Embryonic facial prominence (tissue), 1 donor: ENCODE results near the gene GLTP.
A peak's percentile ranks its signal among the peaks of the same experiment; 100 is the strongest.
"Not testable (repeated sequence)": the region's sequence is repeated elsewhere in the genome, so short reads cannot be mapped to it uniquely, and the experiment has no call there.

Experiments
- DNase-seq: peaks from one replicate; pipeline ENCODE4 v3.0.0-alpha.2; 2016; ENCODE audit errors: extremely low spot score

GLTP gene

GRCh38 chr12:109878247-109878625 is 2.1 kb downstream of the GLTP start:
- DNase-seq: no peak

DNA sequence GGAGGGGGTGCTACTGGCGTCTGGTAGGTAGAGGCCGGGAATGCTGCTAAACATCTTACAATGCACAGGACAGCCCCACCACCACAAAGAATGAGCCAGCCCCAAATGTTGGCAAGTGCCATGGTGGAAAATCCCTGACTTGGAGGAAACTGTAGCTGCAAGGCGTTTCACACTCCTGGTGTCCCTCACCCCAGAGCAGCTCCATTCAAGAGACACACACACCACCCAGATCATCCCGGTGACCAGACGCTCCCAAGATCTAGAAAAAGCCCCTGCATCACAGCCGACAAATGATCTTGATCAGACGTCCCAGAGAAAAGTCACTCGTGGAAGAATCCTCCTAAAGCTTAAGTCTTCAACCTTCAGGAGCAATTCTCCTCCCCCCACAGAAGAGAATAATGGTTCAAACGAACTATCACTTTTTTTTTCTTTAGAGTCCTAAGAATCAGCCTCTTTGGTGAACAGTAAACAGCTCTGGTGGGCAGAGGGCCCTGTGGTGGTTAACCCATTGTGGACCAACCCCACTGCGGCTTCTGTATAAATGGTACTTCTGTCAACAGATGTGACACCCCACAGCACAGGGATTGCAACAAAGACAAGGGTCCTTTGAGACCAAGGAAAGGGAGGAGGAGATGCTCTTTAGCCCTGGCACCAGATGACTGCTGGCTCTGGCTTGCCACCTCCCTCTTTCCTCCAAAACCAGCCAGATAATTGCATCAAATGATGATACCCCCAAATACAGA is 2.7 kb downstream of the GLTP start:
- DNase-seq: no peak

DNA sequence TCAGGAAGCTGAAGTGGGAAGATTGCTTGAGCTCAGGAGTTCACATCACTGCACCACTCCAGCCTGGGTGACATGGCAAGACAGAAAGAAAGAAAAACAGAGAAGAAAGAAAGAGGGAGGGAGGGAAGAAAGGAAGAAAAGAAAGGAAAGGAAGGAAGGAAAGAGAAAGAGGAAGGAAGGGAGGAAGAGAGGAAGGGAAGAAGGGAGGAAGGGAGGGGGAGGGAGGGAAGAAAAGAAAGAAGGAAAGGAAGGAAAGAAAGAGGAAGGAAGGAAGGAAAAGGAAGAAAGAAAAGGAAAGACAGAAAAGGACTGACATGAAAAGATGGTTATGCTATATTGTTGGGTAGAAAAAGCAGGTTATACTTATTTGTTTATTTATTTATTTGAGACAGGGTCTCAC is 3.9 kb downstream of the GLTP start:
- no peak for DNase-seq

DNA sequence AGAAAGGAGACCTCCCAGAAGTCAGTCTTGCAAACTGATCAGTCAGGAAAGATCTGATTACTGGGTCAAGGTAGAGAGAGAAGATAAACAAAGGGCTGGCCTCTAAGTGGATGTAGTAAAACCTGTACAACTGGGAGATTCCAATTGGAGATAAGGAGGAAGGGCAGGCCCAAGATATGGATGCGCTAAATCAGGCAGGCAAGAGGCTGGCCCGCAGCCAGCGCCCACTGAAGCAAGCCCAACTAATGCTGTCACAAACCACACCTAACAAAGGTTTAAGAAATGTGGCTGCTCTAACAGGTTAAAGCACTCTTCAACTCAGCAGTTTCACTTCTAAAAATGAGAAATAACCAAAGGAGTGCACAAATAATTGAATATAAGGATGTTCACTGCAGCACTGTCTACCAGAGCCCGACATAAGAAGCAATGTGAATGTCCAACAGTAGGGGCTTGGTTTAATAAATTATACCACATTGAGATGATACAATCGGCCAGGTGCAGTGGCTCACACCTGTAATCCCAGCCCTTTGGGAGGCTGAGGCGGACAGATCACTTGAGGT is 4.7 kb downstream of the GLTP start:
- DNase-seq: no peak

DNA sequence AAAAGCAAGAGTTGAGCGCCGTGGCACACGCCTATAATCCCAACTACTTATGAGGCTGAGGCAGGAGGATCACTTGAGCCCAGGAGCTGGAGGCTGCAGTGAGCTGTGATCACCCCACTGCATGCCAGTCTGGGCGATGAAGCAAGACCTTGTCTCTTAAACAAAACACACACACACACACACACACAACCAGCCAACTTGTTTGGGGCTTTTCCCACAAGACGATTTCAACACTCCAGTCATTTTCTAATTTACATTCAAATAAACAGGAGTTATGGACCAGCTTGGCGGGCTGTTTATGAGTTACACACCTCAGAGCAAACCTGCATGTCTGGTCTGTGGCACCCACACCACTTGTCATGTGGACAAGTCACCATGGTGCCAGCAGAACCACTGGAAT is 6.7 kb downstream of the GLTP start:
- no peak for DNase-seq

DNA sequence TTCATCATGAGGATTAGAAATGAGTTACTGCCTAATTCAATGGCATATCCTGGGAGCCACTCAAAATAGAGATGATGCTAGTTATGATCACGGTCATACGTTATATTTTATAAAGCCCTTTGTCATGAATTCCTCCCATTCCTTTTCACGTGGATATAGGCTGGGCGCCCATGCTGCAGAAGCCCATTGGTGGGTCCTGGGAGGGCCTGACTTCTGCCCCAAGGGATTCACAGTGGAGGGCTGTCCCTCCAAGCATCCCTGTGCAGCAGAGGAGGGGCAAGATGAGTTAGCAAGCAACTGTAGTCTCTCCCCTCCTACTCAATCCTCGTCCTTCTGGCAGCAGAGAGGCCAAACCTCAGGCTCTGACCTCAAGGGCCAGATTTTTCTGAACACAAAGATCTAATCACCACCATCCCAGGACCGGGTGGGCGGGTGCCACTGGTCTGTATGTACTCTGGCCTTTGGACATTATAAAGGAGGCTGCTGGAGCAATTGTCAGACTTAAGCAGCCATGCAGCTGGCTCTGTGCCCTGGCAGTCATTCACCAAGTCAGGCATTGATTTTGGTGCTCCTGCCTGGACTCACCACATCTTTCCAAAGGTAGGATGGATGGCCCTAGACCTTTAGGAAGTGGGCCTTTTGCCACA is 8.6 kb downstream of the GLTP start:
- DNase-seq: no peak

DNA sequence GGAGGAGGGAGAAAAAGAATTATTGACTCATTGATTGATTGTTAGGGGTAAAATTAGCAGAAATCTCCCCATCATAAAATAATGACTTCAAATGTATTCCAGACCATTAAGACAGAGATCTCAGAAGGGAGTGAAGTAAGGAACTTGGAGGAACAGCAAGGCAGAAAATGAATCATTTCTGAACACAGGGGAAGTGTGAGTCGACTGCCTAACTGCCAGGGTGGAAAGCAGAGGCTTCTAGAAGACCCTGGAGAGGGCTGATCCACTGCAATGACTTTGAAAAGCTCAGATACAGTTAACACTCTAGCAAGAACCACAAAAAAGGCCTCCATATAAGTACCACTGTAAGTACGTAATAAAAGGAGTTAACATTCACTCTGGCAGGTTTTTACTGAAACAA is 9.7 kb downstream of the GLTP start:
- DNase-seq: no peak

DNA sequence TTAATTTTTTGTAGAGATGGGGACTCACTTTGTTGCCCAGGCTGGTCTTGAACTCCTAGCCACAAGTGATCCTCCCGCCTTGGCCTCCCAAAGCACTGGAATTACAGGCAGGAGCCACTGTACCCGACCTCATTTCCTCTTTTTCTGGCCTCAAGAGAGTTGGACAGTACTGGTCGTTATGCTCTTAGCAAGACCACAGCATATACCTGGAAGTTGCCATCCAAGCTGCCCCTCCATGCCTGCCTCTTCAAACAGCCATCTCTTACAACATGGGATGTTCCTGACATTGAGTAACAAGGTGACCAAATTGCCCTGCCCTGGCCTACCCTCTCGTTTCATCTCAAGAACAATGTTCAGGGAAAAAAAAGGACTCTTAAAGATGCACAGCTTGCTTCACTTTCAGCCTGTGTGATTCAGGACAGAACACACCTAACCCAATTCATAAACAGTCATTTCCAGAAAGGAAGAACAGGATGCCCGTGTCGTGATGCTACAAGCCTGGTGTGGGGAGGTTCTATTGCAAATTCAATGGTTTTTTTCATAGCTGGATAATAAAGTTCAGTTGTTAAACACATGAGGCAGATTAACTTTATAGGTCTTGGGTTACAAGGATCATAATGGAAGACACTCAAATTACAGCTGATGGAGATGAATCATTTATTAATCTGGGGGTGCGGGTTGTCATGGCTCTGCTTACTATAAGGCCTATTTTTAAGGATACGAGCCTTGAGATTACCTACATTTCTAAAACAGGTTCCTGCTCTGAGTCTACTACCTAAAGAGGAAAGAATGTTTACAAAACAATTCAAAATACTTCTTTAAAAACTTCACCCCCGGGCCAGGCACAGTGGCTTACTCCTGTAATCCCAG is 11.9 kb downstream of the GLTP start:
- DNase-seq: no peak

- peak; percentile 37 for DNase-seq
Measured at GRCh38 chr12:109864916-109865315, 15.4 kb downstream of the GLTP start.

DNA sequence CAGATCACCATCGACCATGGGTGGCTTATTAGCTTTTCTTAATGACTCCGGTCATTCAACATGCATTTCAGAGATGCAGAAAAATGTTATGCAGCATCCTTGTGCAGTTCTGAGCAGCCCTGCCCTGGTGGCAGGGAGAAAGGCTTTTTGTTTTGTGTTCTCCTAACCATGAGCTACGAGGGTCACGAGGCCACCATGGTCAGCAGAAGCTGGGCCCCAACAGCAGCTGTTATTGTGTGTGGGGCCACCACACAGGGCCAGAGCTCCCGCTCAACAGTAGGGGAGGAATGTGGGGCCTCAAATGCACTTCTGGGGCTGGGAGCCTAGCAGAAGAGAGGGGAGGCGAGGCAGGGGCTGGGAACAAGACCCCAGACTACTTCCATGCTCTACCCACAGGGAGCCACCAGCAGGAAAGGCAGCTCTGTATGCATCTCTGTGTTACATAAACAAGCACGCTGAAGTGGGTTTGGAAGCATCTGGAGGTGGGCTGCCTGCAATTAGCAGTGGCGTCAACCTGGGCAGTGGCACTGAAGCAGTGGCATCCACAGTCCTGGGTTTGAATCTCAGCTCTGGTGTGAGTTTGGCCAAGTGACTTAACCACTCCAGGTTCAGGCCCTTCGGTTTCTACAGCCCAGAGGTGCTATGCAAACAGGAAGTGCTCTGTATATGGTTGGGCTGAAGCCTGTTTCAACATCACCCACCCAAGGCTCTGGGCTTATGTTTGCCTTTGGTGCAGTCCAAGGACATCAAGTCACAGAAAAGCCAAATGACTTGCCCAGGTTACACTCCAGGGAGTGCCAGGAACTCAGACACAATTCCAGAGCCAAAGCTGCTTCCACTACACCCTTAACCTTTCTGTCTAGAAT is 16.3 kb downstream of the GLTP start:
- DNase-seq: no peak

DNA sequence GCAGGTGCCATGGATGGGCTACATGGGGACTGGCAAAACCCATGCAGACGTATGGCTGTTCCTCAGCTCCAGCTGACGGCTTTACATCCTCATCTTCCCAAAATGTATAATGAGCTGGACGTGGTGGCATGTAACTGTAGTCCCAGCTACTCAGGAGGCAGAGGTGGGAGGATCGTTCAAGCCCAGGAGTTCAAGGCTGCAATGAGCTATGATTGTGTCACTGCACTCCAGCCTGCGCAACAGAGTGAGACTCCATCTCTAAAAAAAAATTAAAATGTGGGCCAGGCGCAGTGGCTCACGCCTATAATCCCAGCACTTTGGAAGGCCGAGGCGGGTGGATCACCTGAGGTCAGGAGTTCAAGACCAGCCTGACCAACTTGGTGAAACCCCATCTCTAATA is 17.9 kb downstream of the GLTP start:
- DNase-seq: not testable (repeated sequence)

- DNase-seq: no peak
Measured at GRCh38 chr12:109861689-109862314, 18.5 kb downstream of the GLTP start.

DNA sequence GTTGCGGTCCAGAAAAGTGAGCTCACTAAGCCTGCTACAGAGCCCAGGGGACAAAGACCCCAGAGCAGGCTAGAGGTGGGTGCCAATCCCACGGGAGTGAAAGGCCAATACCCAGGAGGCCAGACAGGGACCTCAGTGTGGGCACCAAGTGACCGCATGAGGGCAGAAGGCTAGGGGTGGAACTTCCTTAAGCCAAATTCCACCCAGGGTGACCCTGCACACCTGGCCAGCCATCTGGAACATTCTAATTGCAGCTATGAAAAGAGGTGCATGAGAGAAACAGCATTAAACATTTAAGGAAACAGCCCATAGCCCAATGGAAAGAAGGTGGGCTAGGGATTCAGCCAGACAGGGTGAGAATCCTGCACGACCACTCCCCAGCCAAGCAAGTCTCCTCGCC is 19.4 kb downstream of the GLTP start:
- DNase-seq: no peak

- no peak for DNase-seq
Measured at GRCh38 chr12:109858764-109859163, 21.6 kb downstream of the GLTP start.

DNA sequence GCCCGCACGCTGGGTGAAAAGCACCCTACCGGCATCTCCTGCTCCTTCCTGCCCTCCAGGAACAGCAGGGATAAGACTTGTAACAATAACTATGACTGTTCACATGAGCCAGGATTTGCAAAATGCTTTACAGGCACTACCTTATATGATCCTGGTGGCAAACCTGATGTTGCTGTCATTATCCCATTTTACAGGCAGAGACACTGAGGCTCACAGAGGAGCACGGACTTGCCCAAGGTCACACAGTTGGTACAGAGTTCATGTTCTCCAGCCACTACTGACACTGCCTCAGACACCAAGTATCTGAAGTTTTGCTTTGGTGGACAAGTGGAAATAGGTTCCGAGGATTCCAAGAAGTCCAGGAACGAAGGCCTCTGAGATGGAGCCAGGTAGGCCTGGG is 22.6 kb downstream of the GLTP start:
- DNase-seq: no peak

- DNase-seq: no peak
Measured at GRCh38 chr12:109855377-109855776, 25.0 kb downstream of the GLTP start.

GRCh38 chr12:109850518-109850917 is 29.8 kb downstream of the GLTP start:
- DNase-seq: not testable (repeated sequence)

DNA sequence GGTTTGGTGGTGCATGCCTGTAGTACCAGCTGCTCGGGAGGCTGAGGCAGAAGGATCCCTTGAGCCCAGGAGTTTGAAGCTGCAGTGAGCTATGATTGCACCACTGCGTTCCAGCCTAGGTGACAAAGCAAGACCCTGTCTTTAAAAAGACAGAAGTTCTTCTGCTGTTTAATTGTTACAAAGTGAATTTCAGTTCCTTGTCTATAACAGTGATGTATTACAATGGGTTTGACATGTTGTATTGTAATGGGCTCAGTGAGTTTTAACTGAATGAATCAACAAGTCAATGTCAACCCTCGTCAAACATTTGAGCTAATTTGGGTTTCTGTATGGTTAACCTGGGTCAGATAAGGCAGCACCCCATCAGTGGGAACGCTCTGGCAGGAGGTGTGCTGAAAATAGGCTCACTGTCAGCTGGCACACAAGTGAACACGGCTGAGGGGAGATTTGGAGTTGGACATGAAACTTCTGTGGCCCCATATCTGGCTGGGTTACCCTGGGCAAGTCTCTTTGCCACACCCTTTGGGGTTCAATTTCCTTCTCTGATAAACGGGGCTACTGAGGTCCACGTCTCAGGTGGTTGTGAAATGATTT is 33.1 kb downstream of the GLTP start:
- no peak for DNase-seq

- no peak for DNase-seq
Measured at GRCh38 chr12:109845824-109846205, 34.5 kb downstream of the GLTP start.

DNA sequence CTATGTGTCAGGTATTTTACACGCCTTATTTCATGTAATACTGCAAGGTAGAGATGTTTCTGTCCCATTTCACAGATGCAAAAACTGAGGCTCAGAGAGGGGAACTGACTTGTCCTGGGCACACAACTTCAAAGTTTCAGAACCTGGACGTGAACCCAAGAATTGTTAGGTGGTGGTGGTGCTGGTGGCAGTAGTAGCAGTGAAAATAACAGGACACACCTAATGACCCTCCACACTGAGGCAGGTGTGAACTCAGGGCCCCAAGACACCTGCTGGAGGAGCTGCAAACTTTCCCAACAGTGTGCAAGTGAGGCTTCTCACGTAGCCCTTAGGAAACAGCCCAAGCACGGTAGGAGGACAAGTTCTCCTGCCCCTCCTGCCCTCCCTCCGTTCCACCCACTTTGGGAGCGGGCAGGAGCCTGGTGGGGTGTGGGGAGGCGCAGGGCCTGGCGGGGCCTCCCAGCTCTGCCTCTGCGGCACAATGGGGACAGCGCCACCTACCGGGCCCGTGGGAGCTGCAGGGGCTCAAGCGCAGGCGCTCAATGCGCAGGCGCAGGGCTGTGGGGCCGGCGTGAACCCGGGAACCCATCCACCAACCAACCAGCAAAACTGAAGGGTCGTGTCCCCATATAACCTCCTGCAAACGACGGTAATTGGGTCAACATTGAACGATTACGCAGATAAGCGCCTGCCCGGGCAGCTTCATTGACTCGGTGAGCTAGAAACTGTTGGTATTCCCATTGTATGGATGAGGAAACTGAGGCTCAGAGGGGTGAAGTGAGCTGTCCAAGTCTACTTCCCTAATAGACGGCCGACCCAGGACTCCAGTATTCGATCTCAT is 35.1 kb downstream of the GLTP start:
- DNase-seq: peak; percentile 33
